SK-N-MC (cell line): ENCODE data around the gene ATP8B1.

ENCODE experiments used
- EZH2 ChIP-seq: fragments of 200-600 bp; sonication (generic); IDR thresholded peaks from one replicate; pipeline ENCODE4 v1.6.1; 2017; ENCODE audit warnings: antibody characterized with exemption
- FOXP2 ChIP-seq: optimal IDR thresholded peaks from 2 replicates; pipeline ENCODE3; 2011; ENCODE audit warnings: mild to moderate bottlenecking, moderate library complexity; ENCODE audit not compliant: insufficient read depth; ENCODE audit errors: extremely low read length, control extremely low read depth
- POLR2AphosphoS5 ChIP-seq: IDR thresholded peaks from 2 replicates; pipeline ENCODE4 v1.6.1; 2012; ENCODE audit warnings: mild to moderate bottlenecking, low read depth, low read length, borderline replicate concordance

DNA sequence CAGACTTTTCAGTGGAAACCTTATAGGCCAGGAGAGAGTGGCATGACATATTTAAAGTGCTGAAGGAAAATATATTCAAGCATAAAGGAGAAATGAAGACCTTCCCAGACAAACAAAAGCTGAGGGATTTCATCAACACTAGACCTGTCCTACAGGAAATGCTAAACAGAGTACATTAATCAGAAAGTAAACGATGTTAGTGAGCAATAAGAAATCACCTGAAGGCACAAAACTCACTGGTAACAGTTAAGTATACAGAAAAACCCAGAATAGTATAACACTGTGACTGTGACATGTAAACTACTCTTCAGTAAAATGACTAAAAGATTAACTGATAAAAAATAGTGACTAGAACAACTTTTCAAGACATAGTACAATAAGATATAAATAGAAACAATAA, 87.4 kb downstream of the ATP8B1 start:
- TF ChIP-seq EZH2 (no peak), POLR2AphosphoS5 (no peak), FOXP2 (no peak)
